ENCODE measurements around the gene DLG2. TPM values are rescaled to one million over a fixed set of nuclear protein-coding genes. Genes with fewer than 3 reads are reported as not detected.

DLG2 gene
- total RNA-seq, 4 donors from 2014 or later, result 37.9 to 71.5 (median 44.9) TPM

- 47% methylated on average over 1 of the region's 1 CpG for WGBS
- no peak overlapping the region for H3K27ac ChIP-seq
- H3K9me3 ChIP-seq, result no peaks in the 10 kb centered on the region
- H3K4me1 ChIP-seq, result no peaks in the 10 kb centered on the region
- H3K4me3 ChIP-seq, result no peak overlapping the region
- TF ChIP-seq, protein P1, sequence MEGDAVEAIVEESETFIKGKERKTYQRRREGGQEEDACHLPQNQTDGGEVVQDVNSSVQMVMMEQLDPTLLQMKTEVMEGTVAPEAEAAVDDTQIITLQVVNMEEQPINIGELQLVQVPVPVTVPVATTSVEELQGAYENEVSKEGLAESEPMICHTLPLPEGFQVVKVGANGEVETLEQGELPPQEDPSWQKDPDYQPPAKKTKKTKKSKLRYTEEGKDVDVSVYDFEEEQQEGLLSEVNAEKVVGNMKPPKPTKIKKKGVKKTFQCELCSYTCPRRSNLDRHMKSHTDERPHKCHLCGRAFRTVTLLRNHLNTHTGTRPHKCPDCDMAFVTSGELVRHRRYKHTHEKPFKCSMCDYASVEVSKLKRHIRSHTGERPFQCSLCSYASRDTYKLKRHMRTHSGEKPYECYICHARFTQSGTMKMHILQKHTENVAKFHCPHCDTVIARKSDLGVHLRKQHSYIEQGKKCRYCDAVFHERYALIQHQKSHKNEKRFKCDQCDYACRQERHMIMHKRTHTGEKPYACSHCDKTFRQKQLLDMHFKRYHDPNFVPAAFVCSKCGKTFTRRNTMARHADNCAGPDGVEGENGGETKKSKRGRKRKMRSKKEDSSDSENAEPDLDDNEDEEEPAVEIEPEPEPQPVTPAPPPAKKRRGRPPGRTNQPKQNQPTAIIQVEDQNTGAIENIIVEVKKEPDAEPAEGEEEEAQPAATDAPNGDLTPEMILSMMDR (IDR thresholded peaks at IDR 0.05), result no peak
- TF ChIP-seq POLR2A (IDR thresholded peaks at IDR 0.05) (no peak), POLR2AphosphoS5 (IDR thresholded peaks at IDR 0.05) (no peak), EP300 (IDR thresholded peaks at IDR 0.05) (no peak)
- H3K36me3 ChIP-seq, result no peaks in the 10 kb centered on the region
- H3K27me3 ChIP-seq, result no peaks in the 10 kb centered on the region
- DNase-seq (ENCODE audit: low spot score in 2 of 2), result no peak
Observed at GRCh38 chr11:85167471-85167870, 459.7 kb downstream of the DLG2 start.

GRCh38 chr11:85167038-85167437, 460.1 kb downstream of the DLG2 start:
- no peak for DNase-seq (ENCODE audit: low spot score in 2 of 2)
- WGBS, result 63% methylated on average over 1 of the region's 1 CpG
- H3K27ac ChIP-seq, result no peak overlapping the region
- H3K27me3 ChIP-seq, result no peaks in the 10 kb centered on the region
- H3K4me3 ChIP-seq, result no peak overlapping the region
- no peaks in the 10 kb centered on the region for H3K9me3 ChIP-seq
- TF ChIP-seq POLR2AphosphoS5 (IDR thresholded peaks at IDR 0.05), result no peak
- no peak for TF ChIP-seq POLR2A (IDR thresholded peaks at IDR 0.05)
- TF ChIP-seq, protein P1 (IDR thresholded peaks at IDR 0.05), result no peak
- TF ChIP-seq EP300 (IDR thresholded peaks at IDR 0.05), result no peak
- no peaks in the 10 kb centered on the region for H3K36me3 ChIP-seq
- no peaks in the 10 kb centered on the region for H3K4me1 ChIP-seq

GRCh38 chr11:85165819-85166218, 461.3 kb downstream of the DLG2 start:
- TF ChIP-seq POLR2A (IDR thresholded peaks at IDR 0.05), result no peak
- no peak for TF ChIP-seq POLR2AphosphoS5 (IDR thresholded peaks at IDR 0.05)
- TF ChIP-seq EP300 (IDR thresholded peaks at IDR 0.05), result no peak
- WGBS, result 83% methylated on average over 2 of the region's 2 CpGs
- H3K27me3 ChIP-seq, result no peaks in the 10 kb centered on the region
- peaks cover 3% of the 10 kb centered on the region for H3K9me3 ChIP-seq
- DNase-seq (ENCODE audit: low spot score in 2 of 2), result no peak
- no peak overlapping the region for H3K27ac ChIP-seq
- H3K4me1 ChIP-seq, result no peaks in the 10 kb centered on the region
- H3K36me3 ChIP-seq, result no peaks in the 10 kb centered on the region
- no peak overlapping the region for H3K4me3 ChIP-seq

GRCh38 chr11:85164743-85165142, 462.4 kb downstream of the DLG2 start:
- no peaks in the 10 kb centered on the region for H3K36me3 ChIP-seq
- TF ChIP-seq POLR2A (IDR thresholded peaks at IDR 0.05), result no peak
- TF ChIP-seq, protein P1 (IDR thresholded peaks at IDR 0.05), result no peak
- no peak for TF ChIP-seq POLR2AphosphoS5 (IDR thresholded peaks at IDR 0.05)
- TF ChIP-seq EP300 (IDR thresholded peaks at IDR 0.05), result no peak
- 86% methylated on average over 2 of the region's 2 CpGs for WGBS

GRCh38 chr11:85154294-85154693, 472.9 kb downstream of the DLG2 start:
- no peak overlapping the region for H3K27ac ChIP-seq
- WGBS, result 64% methylated on average over 3 of the region's 3 CpGs

More at GRCh38 chr11:85164743-85165142, 462.4 kb downstream of the DLG2 start:
- Histone ChIP-seq H3K27ac (no peak overlapping the region), H3K4me1 (no peaks in the 10 kb centered on the region), H3K9me3 (peaks cover 3% of the 10 kb centered on the region), H3K4me3 (no peak overlapping the region), H3K27me3 (no peaks in the 10 kb centered on the region)
- DNase-seq (ENCODE audit: low spot score in 2 of 2), result no peak

More at GRCh38 chr11:85154294-85154693, 472.9 kb downstream of the DLG2 start:
- Histone ChIP-seq H3K9me3 (peaks cover 9% of the 10 kb centered on the region), H3K36me3 (no peaks in the 10 kb centered on the region), H3K27me3 (no peaks in the 10 kb centered on the region), H3K4me3 (no peak overlapping the region), H3K4me1 (no peaks in the 10 kb centered on the region)
- TF ChIP-seq, protein P1 (IDR thresholded peaks at IDR 0.05), result no peak
- TF ChIP-seq POLR2A (IDR thresholded peaks at IDR 0.05) (no peak), POLR2AphosphoS5 (IDR thresholded peaks at IDR 0.05) (no peak), EP300 (IDR thresholded peaks at IDR 0.05) (no peak)
- DNase-seq (ENCODE audit: low spot score in 2 of 2), result no peak

Data from suprapubic skin (tissue), 4 donors.